Measurements from ENCODE around the gene MAGEA9.
A peak's percentile ranks its signal among the peaks of the same experiment; 100 is the strongest.
"Not testable (repeated sequence)": the region's sequence is repeated elsewhere in the genome, so short reads cannot be mapped to it uniquely, and the experiment has no call there.

The MAGEA9 gene

GRCh38 chrX:149829751-149830191 lies 48.0 kb downstream of the MAGEA9 start:
- H3K27ac ChIP-seq (replicated peaks; ENCODE audit: low read length), result peak overlapping the region; percentile 93
- peak; percentile 4 for DNase-seq (ENCODE audit: low spot score)

GRCh38 chrX:149830192-149830873 lies 48.6 kb downstream of the MAGEA9 start:
- H3K9ac ChIP-seq (ENCODE audit: low read depth, low read length, poor library complexity), result no peak overlapping the region
- H4K91ac ChIP-seq (ENCODE audit: low read depth, low read length, poor library complexity), result no peak overlapping the region
- H2BK120ac ChIP-seq (ENCODE audit: low read depth, low read length), result no peak overlapping the region
- H3K27me3 ChIP-seq (ENCODE audit: control insufficient read depth in 3 of 3, insufficient read depth in 3 of 3, low read depth in 1 of 3, low read length in 3 of 3), result no peaks in the 10 kb centered on the region
- peak overlapping the region; percentile 88 for H2AFZ ChIP-seq (ENCODE audit: low read length)
- no peak overlapping the region for H3K14ac ChIP-seq (ENCODE audit: low read length)
- no peaks in the 10 kb centered on the region for H3K4me1 ChIP-seq (ENCODE audit: control insufficient read depth in 2 of 2, insufficient read depth in 1 of 2, low read depth in 1 of 2, low read length in 2 of 2)
- no peak overlapping the region for H3K18ac ChIP-seq (ENCODE audit: low read length)
- no peak overlapping the region for H2BK5ac ChIP-seq (ENCODE audit: low read length)
- H2BK15ac ChIP-seq (ENCODE audit: low read length), result no peak overlapping the region
- peak; percentile 45 for DNase-seq (ENCODE audit: low spot score)
- H3K9me3 ChIP-seq (replicated peaks in 1 of 2; ENCODE audit: control insufficient read depth in 2 of 2, insufficient read depth in 1 of 2, low read depth in 1 of 2, low read length in 2 of 2), result no peaks in the 10 kb centered on the region
- WGBS, 2 donors (ENCODE audit: extremely low coverage in 2 of 2, insufficient read length in 2 of 2, insufficient replicate concordance in 1 of 2), result no CpG with 5 or more reads among the region's 18 CpGs
- H3K27ac ChIP-seq (replicated peaks; ENCODE audit: low read length), result peak overlapping the region; percentile 93
- H3K79me1 ChIP-seq (ENCODE audit: low read depth, low read length), result no peaks in the 10 kb centered on the region
- no peak overlapping the region for H3K23ac ChIP-seq (ENCODE audit: low read depth, low read length, poor library complexity)
- H2BK12ac ChIP-seq (ENCODE audit: low read length), result no peak overlapping the region
- no peak overlapping the region for H3K4ac ChIP-seq (ENCODE audit: low read length)
- no peak overlapping the region for H3K4me2 ChIP-seq (ENCODE audit: insufficient read depth, low read length, poor library complexity, severe bottlenecking)
- peak overlapping the region in 1 of 2 donors; percentile 38 for H3K4me3 ChIP-seq (ENCODE audit: low read length in 2 of 2)
- no peaks in the 10 kb centered on the region for H3K36me3 ChIP-seq (replicated peaks in 1 of 2; ENCODE audit: control insufficient read depth in 2 of 2, insufficient read depth in 2 of 2, low read length in 2 of 2)
- H4K8ac ChIP-seq (ENCODE audit: low read depth, low read length), result no peak overlapping the region
- H2AK5ac ChIP-seq (ENCODE audit: low read depth, low read length), result no peak overlapping the region

More at GRCh38 chrX:149829751-149830191, 48.0 kb downstream of the MAGEA9 start:
- Histone ChIP-seq H2BK15ac (ENCODE audit: low read length) (no peak overlapping the region), H3K27me3 (ENCODE audit: control insufficient read depth in 3 of 3, insufficient read depth in 3 of 3, low read depth in 1 of 3, low read length in 3 of 3) (no peaks in the 10 kb centered on the region), H3K18ac (ENCODE audit: low read length) (no peak overlapping the region), H2AFZ (ENCODE audit: low read length) (peak overlapping the region; percentile 88), H3K4me1 (ENCODE audit: control insufficient read depth in 2 of 2, insufficient read depth in 1 of 2, low read depth in 1 of 2, low read length in 2 of 2) (no peaks in the 10 kb centered on the region), H3K9ac (ENCODE audit: low read depth, low read length, poor library complexity) (no peak overlapping the region), H3K14ac (ENCODE audit: low read length) (no peak overlapping the region), H2AK5ac (ENCODE audit: low read depth, low read length) (no peak overlapping the region), H3K36me3 (replicated peaks in 1 of 2; ENCODE audit: control insufficient read depth in 2 of 2, insufficient read depth in 2 of 2, low read length in 2 of 2) (no peaks in the 10 kb centered on the region), H3K23ac (ENCODE audit: low read depth, low read length, poor library complexity) (no peak overlapping the region), H2BK5ac (ENCODE audit: low read length) (no peak overlapping the region), H2BK120ac (ENCODE audit: low read depth, low read length) (no peak overlapping the region), H3K4me3 (ENCODE audit: low read length in 2 of 2) (peak overlapping the region in 1 of 2 donors; percentile 38), H3K4me2 (ENCODE audit: insufficient read depth, low read length, poor library complexity, severe bottlenecking) (no peak overlapping the region), H3K9me3 (replicated peaks in 1 of 2; ENCODE audit: control insufficient read depth in 2 of 2, insufficient read depth in 1 of 2, low read depth in 1 of 2, low read length in 2 of 2) (no peaks in the 10 kb centered on the region), H4K91ac (ENCODE audit: low read depth, low read length, poor library complexity) (no peak overlapping the region), H4K8ac (ENCODE audit: low read depth, low read length) (no peak overlapping the region), H3K4ac (ENCODE audit: low read length) (no peak overlapping the region), H2BK12ac (ENCODE audit: low read length) (no peak overlapping the region), H3K79me1 (ENCODE audit: low read depth, low read length) (no peaks in the 10 kb centered on the region)
- WGBS, 2 donors (ENCODE audit: extremely low coverage in 2 of 2, insufficient read length in 2 of 2, insufficient replicate concordance in 1 of 2), result no CpG with 5 or more reads among the region's 3 CpGs

GRCh38 chrX:149831473-149831872 lies 49.7 kb downstream of the MAGEA9 start:
- DNase-seq (ENCODE audit: low spot score), result no peak
- Histone ChIP-seq H2BK120ac (ENCODE audit: low read depth, low read length) (no peak overlapping the region), H4K8ac (ENCODE audit: low read depth, low read length) (no peak overlapping the region)

GRCh38 chrX:149836728-149837127 lies 55.0 kb downstream of the MAGEA9 start:
- not testable (repeated sequence) for H2BK12ac ChIP-seq (ENCODE audit: low read length); H3K4me2 ChIP-seq (ENCODE audit: insufficient read depth, low read length, poor library complexity, severe bottlenecking); H3K23ac ChIP-seq (ENCODE audit: low read depth, low read length, poor library complexity); H2BK5ac ChIP-seq (ENCODE audit: low read length); H4K91ac ChIP-seq (ENCODE audit: low read depth, low read length, poor library complexity); H3K36me3 ChIP-seq (replicated peaks in 1 of 2; ENCODE audit: control insufficient read depth in 2 of 2, insufficient read depth in 2 of 2, low read length in 2 of 2); H3K9ac ChIP-seq (ENCODE audit: low read depth, low read length, poor library complexity); H2BK120ac ChIP-seq (ENCODE audit: low read depth, low read length); H3K27me3 ChIP-seq (ENCODE audit: control insufficient read depth in 3 of 3, insufficient read depth in 3 of 3, low read depth in 1 of 3, low read length in 3 of 3); H2BK15ac ChIP-seq (ENCODE audit: low read length); H3K4ac ChIP-seq (ENCODE audit: low read length); H2AK5ac ChIP-seq (ENCODE audit: low read depth, low read length); H3K18ac ChIP-seq (ENCODE audit: low read length); H3K79me1 ChIP-seq (ENCODE audit: low read depth, low read length); H3K9me3 ChIP-seq (replicated peaks in 1 of 2; ENCODE audit: control insufficient read depth in 2 of 2, insufficient read depth in 1 of 2, low read depth in 1 of 2, low read length in 2 of 2); H3K4me3 ChIP-seq (ENCODE audit: low read length in 2 of 2); H3K4me1 ChIP-seq (ENCODE audit: control insufficient read depth in 2 of 2, insufficient read depth in 1 of 2, low read depth in 1 of 2, low read length in 2 of 2); H3K27ac ChIP-seq (replicated peaks; ENCODE audit: low read length); H3K14ac ChIP-seq (ENCODE audit: low read length); DNase-seq (ENCODE audit: low spot score); H4K8ac ChIP-seq (ENCODE audit: low read depth, low read length); H2AFZ ChIP-seq (ENCODE audit: low read length)
- WGBS, 2 donors (ENCODE audit: extremely low coverage in 2 of 2, insufficient read length in 2 of 2, insufficient replicate concordance in 1 of 2), result no CpG with 5 or more reads among the region's 5 CpGs

More at GRCh38 chrX:149831473-149831872, 49.7 kb downstream of the MAGEA9 start:
- Histone ChIP-seq H3K4ac (ENCODE audit: low read length) (no peak overlapping the region), H4K91ac (ENCODE audit: low read depth, low read length, poor library complexity) (no peak overlapping the region), H2BK12ac (ENCODE audit: low read length) (no peak overlapping the region), H3K27ac (replicated peaks; ENCODE audit: low read length) (no peak overlapping the region), H3K36me3 (replicated peaks in 1 of 2; ENCODE audit: control insufficient read depth in 2 of 2, insufficient read depth in 2 of 2, low read length in 2 of 2) (no peaks in the 10 kb centered on the region), H3K9ac (ENCODE audit: low read depth, low read length, poor library complexity) (no peak overlapping the region), H3K4me3 (ENCODE audit: low read length in 2 of 2) (no peak overlapping the region), H3K79me1 (ENCODE audit: low read depth, low read length) (no peaks in the 10 kb centered on the region), H2AFZ (ENCODE audit: low read length) (no peak overlapping the region), H3K4me2 (ENCODE audit: insufficient read depth, low read length, poor library complexity, severe bottlenecking) (no peak overlapping the region), H3K9me3 (replicated peaks in 1 of 2; ENCODE audit: control insufficient read depth in 2 of 2, insufficient read depth in 1 of 2, low read depth in 1 of 2, low read length in 2 of 2) (no peaks in the 10 kb centered on the region), H3K4me1 (ENCODE audit: control insufficient read depth in 2 of 2, insufficient read depth in 1 of 2, low read depth in 1 of 2, low read length in 2 of 2) (no peaks in the 10 kb centered on the region), H2AK5ac (ENCODE audit: low read depth, low read length) (no peak overlapping the region), H2BK5ac (ENCODE audit: low read length) (no peak overlapping the region), H3K23ac (ENCODE audit: low read depth, low read length, poor library complexity) (no peak overlapping the region), H3K18ac (ENCODE audit: low read length) (no peak overlapping the region), H3K27me3 (ENCODE audit: control insufficient read depth in 3 of 3, insufficient read depth in 3 of 3, low read depth in 1 of 3, low read length in 3 of 3) (no peaks in the 10 kb centered on the region), H2BK15ac (ENCODE audit: low read length) (no peak overlapping the region), H3K14ac (ENCODE audit: low read length) (no peak overlapping the region)
- no CpG with 5 or more reads among the region's 2 CpGs for WGBS, 2 donors (ENCODE audit: extremely low coverage in 2 of 2, insufficient read length in 2 of 2, insufficient replicate concordance in 1 of 2)

Measured in neuronal stem cell (in vitro differentiated cells).